ENCODE results near the gene SLC12A7. TPM values are rescaled to one million over a fixed set of nuclear protein-coding genes. Genes with fewer than 3 reads are reported as not detected.
"Not testable (repeated sequence)": the region's sequence is repeated elsewhere in the genome, so short reads cannot be mapped to it uniquely, and the experiment has no call there.

The SLC12A7 gene
- total RNA-seq, 1 donor = 13.7 TPM

GRCh38 chr5:1005904-1006655 is 105.8 kb downstream of the SLC12A7 start:
- peaks cover 39% of the 10 kb centered on the region for H3K27me3 ChIP-seq (ENCODE audit: insufficient read depth, low read length)
- H3K4me1 ChIP-seq (ENCODE audit: insufficient read depth, low read length) = peaks cover 20% of the 10 kb centered on the region
- no peaks in the 10 kb centered on the region for H3K9me3 ChIP-seq (ENCODE audit: low read depth, low read length)
- H3K4me3 ChIP-seq (ENCODE audit: low read length) = no peak overlapping the region

- no peak overlapping the region for H3K4me3 ChIP-seq (ENCODE audit: low read length)
- peaks cover 20% of the 10 kb centered on the region for H3K4me1 ChIP-seq (ENCODE audit: insufficient read depth, low read length)
Measured at GRCh38 chr5:1005249-1005851, 106.5 kb downstream of the SLC12A7 start.

GRCh38 chr5:1004461-1005248 is 107.2 kb downstream of the SLC12A7 start:
- Histone ChIP-seq H3K4me3 (ENCODE audit: low read length) (no peak overlapping the region), H3K9me3 (ENCODE audit: low read depth, low read length) (no peaks in the 10 kb centered on the region), H3K4me1 (ENCODE audit: insufficient read depth, low read length) (peaks cover 20% of the 10 kb centered on the region), H3K27me3 (ENCODE audit: insufficient read depth, low read length) (peaks cover 28% of the 10 kb centered on the region)

More at GRCh38 chr5:1005249-1005851, 106.5 kb downstream of the SLC12A7 start:
- H3K9me3 ChIP-seq (ENCODE audit: low read depth, low read length) = no peaks in the 10 kb centered on the region
- H3K27me3 ChIP-seq (ENCODE audit: insufficient read depth, low read length) = peaks cover 35% of the 10 kb centered on the region

GRCh38 chr5:1003296-1003937 is 108.4 kb downstream of the SLC12A7 start:
- Histone ChIP-seq H3K4me3 (ENCODE audit: low read length) (no peak overlapping the region), H3K9me3 (ENCODE audit: low read depth, low read length) (no peaks in the 10 kb centered on the region), H3K27me3 (ENCODE audit: insufficient read depth, low read length) (peaks cover 26% of the 10 kb centered on the region), H3K4me1 (ENCODE audit: insufficient read depth, low read length) (peaks cover 14% of the 10 kb centered on the region)

- Histone ChIP-seq H3K27me3 (ENCODE audit: insufficient read depth, low read length) (peaks cover 25% of the 10 kb centered on the region), H3K9me3 (ENCODE audit: low read depth, low read length) (no peaks in the 10 kb centered on the region), H3K4me3 (ENCODE audit: low read length) (no peak overlapping the region), H3K4me1 (ENCODE audit: insufficient read depth, low read length) (peaks cover 14% of the 10 kb centered on the region)
Measured at GRCh38 chr5:1002836-1003235, 109.0 kb downstream of the SLC12A7 start.

- peaks cover 21% of the 10 kb centered on the region for H3K27me3 ChIP-seq (ENCODE audit: insufficient read depth, low read length)
- H3K9me3 ChIP-seq (ENCODE audit: low read depth, low read length) = no peaks in the 10 kb centered on the region
- H3K4me1 ChIP-seq (ENCODE audit: insufficient read depth, low read length) = peaks cover 14% of the 10 kb centered on the region
- H3K4me3 ChIP-seq (ENCODE audit: low read length) = no peak overlapping the region
Measured at GRCh38 chr5:1002271-1002546, 109.7 kb downstream of the SLC12A7 start.

GRCh38 chr5:1001406-1002270 is 110.2 kb downstream of the SLC12A7 start:
- H3K4me1 ChIP-seq (ENCODE audit: insufficient read depth, low read length) = peaks cover 14% of the 10 kb centered on the region
- H3K9me3 ChIP-seq (ENCODE audit: low read depth, low read length) = no peaks in the 10 kb centered on the region
- peaks cover 17% of the 10 kb centered on the region for H3K27me3 ChIP-seq (ENCODE audit: insufficient read depth, low read length)
- H3K4me3 ChIP-seq (ENCODE audit: low read length) = no peak overlapping the region

GRCh38 chr5:1000831-1001230 is 111.0 kb downstream of the SLC12A7 start:
- peaks cover 14% of the 10 kb centered on the region for H3K4me1 ChIP-seq (ENCODE audit: insufficient read depth, low read length)
- peaks cover 11% of the 10 kb centered on the region for H3K27me3 ChIP-seq (ENCODE audit: insufficient read depth, low read length)
- H3K9me3 ChIP-seq (ENCODE audit: low read depth, low read length); H3K4me3 ChIP-seq (ENCODE audit: low read length): not testable (repeated sequence)

Other genes with a start within 250 kb of the SLC12A7 start
- gene BRD9, start 219.3 kb downstream of the SLC12A7 start, total RNA-seq = 30.7 TPM
- gene TRIP13, start 219.2 kb downstream of the SLC12A7 start, total RNA-seq = 0.21 TPM
- not detected for gene NKD2, start 103.3 kb downstream of the SLC12A7 start, total RNA-seq
- gene SLC6A19, start 89.5 kb upstream of the SLC12A7 start, total RNA-seq = not detected
- gene SLC6A18, start 113.3 kb upstream of the SLC12A7 start, total RNA-seq = not detected
- gene TERT, start 183.0 kb upstream of the SLC12A7 start, total RNA-seq = under 0.01 TPM
- 46.8 TPM for gene CLPTM1L, start 233.0 kb upstream of the SLC12A7 start, total RNA-seq